Osteoblast (primary cell): ENCODE measurements around the gene HENMT1. TPM values are rescaled to one million over a fixed set of nuclear protein-coding genes. Genes with fewer than 3 reads are reported as not detected.

Source experiments
- DNase-seq: peaks from one replicate; pipeline ENCODE4 v3.0.0; 2011; ENCODE audit warnings: low spot score, mixed read lengths; ENCODE audit not compliant: insufficient read length; ENCODE audit errors: missing footprints
- H2AFZ ChIP-seq: 2 replicates; pipeline ENCODE4 v1.6.0; 2011; ENCODE audit warnings: mild to moderate bottlenecking, low read length
- H3K27ac ChIP-seq: 2 replicates; pipeline ENCODE4 v1.5.1; 2011; ENCODE audit warnings: mild to moderate bottlenecking, low read depth, low read length, moderate library complexity
- H3K27me3 ChIP-seq: 2 replicates; pipeline ENCODE4 v1.6.0; 2012; ENCODE audit warnings: mild to moderate bottlenecking, control low read depth, inconsistent platforms, low read length, moderate library complexity; ENCODE audit not compliant: insufficient read depth
- H3K36me3 ChIP-seq: 2 replicates; pipeline ENCODE4 v1.5.1; 2011; ENCODE audit warnings: mild to moderate bottlenecking, low read length, control low read depth, moderate library complexity; ENCODE audit not compliant: insufficient read depth
- H3K4me1 ChIP-seq: 2 replicates; pipeline ENCODE4 v1.5.1; 2011; ENCODE audit warnings: mild to moderate bottlenecking, low read length, control low read depth, moderate library complexity; ENCODE audit not compliant: insufficient read depth
- H3K4me2 ChIP-seq: 2 replicates; pipeline ENCODE4 v1.6.0; 2011; ENCODE audit warnings: mild to moderate bottlenecking, low read length; ENCODE audit not compliant: insufficient read depth
- H3K4me3 ChIP-seq: fragments of 200-600 bp; sonication (generic); 3 replicates; pipeline ENCODE4 v1.5.1; 2012; ENCODE audit warnings: mild to moderate bottlenecking, low read length, inconsistent platforms; ENCODE audit not compliant: insufficient read depth
- H3K79me2 ChIP-seq: 2 replicates; pipeline ENCODE4 v1.6.0; 2012; ENCODE audit warnings: mild to moderate bottlenecking, low read length, control low read depth, inconsistent platforms; ENCODE audit not compliant: insufficient read depth
- H3K9me3 ChIP-seq: 2 replicates; pipeline ENCODE4 v1.5.1; 2011; ENCODE audit warnings: low read depth, low read length, control low read depth
- H4K20me1 ChIP-seq: 2 replicates; pipeline ENCODE4 v1.6.0; 2012; ENCODE audit warnings: mild to moderate bottlenecking, low read length, control low read depth; ENCODE audit not compliant: insufficient read depth
- CTCF ChIP-seq: IDR thresholded peaks from 2 replicates; pipeline ENCODE4 v1.5.1; 2011; ENCODE audit warnings: mild to moderate bottlenecking, low read depth, low read length, moderate library complexity; ENCODE audit errors: extremely low read depth
- total RNA-seq: library from RNA; depleted of rRNA; stranded (reverse); fragments of >200 nt; gene quantifications from 2 replicates; pipeline ENCODE4 v1.2.3, GENCODE V29; 2012

HENMT1 gene
- total RNA-seq, 1 donor = 4.7 TPM

GRCh38 chr1:108695535-108695934, 34.6 kb upstream of the HENMT1 start:
- peaks cover 39% of the 10 kb centered on the region for H4K20me1 ChIP-seq
- H3K9me3 ChIP-seq = no peaks in the 10 kb centered on the region
- peaks cover 64% of the 10 kb centered on the region for H3K79me2 ChIP-seq
- no peaks in the 10 kb centered on the region for H3K27me3 ChIP-seq
- no peak overlapping the region for H3K4me3 ChIP-seq
- DNase-seq = no peak
- no peak overlapping the region for H2AFZ ChIP-seq
- TF ChIP-seq CTCF = no peak
- peaks cover 19% of the 10 kb centered on the region for H3K4me1 ChIP-seq
- peaks cover 54% of the 10 kb centered on the region for H3K36me3 ChIP-seq
- H3K4me2 ChIP-seq = no peak overlapping the region
- H3K27ac ChIP-seq = no peak overlapping the region

- Histone ChIP-seq H3K4me3 (peak overlapping the region; percentile 97), H3K27me3 (no peaks in the 10 kb centered on the region), H3K4me1 (peaks cover 19% of the 10 kb centered on the region), H3K36me3 (peaks cover 28% of the 10 kb centered on the region), H3K9me3 (no peaks in the 10 kb centered on the region), H4K20me1 (peaks cover 39% of the 10 kb centered on the region), H3K79me2 (peaks cover 64% of the 10 kb centered on the region), H3K27ac (peak overlapping the region; percentile 91), H2AFZ (peak overlapping the region; percentile 99), H3K4me2 (peak overlapping the region; percentile 99)
- DNase-seq = peak; percentile 77
- peak; percentile 43 for TF ChIP-seq CTCF
Measured at GRCh38 chr1:108692724-108693655, 32.1 kb upstream of the HENMT1 start.

- Histone ChIP-seq H3K27me3 (no peaks in the 10 kb centered on the region), H3K4me1 (peaks cover 19% of the 10 kb centered on the region), H3K79me2 (peaks cover 58% of the 10 kb centered on the region), H2AFZ (peak within 1 kb of the TSS; percentile 99), H4K20me1 (peaks cover 36% of the 10 kb centered on the region), H3K36me3 (peaks cover 20% of the 10 kb centered on the region), H3K4me3 (peak within 1 kb of the TSS; percentile 97), H3K27ac (peak within 1 kb of the TSS; percentile 91), H3K4me2 (peak within 1 kb of the TSS; percentile 99), H3K9me3 (no peaks in the 10 kb centered on the region)
- DNase-seq = peak; percentile 96
- no peak for TF ChIP-seq CTCF
Measured at GRCh38 chr1:108691942-108692723, 31.2 kb upstream of the HENMT1 start, which contains the start of gene PRPF38B. PRPF38B (plus strand) TSS chr1:108692310; CDS start chr1:108692592, 282 bp downstream.
